ENCODE measurements around the gene HBS1L. TPM values are rescaled to one million over a fixed set of nuclear protein-coding genes. Genes with fewer than 3 reads are reported as not detected.

HBS1L gene
- total and polyA plus RNA-seq, 10 donors, result 12.3 to 66.9 (median 49.7) TPM

DNA sequence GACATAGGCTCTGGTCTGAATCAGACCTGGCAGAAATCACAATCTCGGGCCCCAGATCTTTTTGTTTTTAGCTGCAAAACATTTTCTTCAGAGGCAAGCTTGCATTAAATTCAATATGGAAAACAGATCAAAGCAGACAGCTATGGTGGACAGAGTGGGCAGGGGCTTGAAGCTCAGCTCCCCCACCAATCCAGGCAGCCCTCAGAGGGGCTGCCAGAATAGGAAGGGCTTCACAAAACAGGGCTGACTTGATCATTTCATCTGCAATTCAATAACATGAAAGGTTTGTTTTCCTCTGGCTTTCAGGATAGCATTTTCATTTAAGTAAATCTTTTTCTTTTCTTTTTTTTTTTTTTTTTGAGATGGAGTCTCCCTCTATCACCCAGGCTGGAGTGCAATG is 55.5 kb downstream of the HBS1L start:
- Histone ChIP-seq H3K27me3 (replicated peaks in 1 of 7) (no peaks in the 10 kb centered on the region), H3K36me3 (peaks cover 0 to 82% (median 27%) of the 10 kb centered on the region in 6 donors), H3K4me3 (no peak overlapping the region), H3K9me3 (no peaks in the 10 kb centered on the region), H3K4me1 (peaks cover 0 to 11% (median 0%) of the 10 kb centered on the region in 6 donors), H3K27ac (no peak overlapping the region)
- no peak for DNase-seq
- intact Hi-C loops (cut with DNase I; ENCODE audit: low total_unique reads), result no loop called here
- TF ChIP-seq POLR2A (IDR thresholded peaks at IDR 0.05) (no peak), POLR2AphosphoS5 (IDR thresholded peaks at IDR 0.05) (no peak)
- TF ChIP-seq, protein P1, sequence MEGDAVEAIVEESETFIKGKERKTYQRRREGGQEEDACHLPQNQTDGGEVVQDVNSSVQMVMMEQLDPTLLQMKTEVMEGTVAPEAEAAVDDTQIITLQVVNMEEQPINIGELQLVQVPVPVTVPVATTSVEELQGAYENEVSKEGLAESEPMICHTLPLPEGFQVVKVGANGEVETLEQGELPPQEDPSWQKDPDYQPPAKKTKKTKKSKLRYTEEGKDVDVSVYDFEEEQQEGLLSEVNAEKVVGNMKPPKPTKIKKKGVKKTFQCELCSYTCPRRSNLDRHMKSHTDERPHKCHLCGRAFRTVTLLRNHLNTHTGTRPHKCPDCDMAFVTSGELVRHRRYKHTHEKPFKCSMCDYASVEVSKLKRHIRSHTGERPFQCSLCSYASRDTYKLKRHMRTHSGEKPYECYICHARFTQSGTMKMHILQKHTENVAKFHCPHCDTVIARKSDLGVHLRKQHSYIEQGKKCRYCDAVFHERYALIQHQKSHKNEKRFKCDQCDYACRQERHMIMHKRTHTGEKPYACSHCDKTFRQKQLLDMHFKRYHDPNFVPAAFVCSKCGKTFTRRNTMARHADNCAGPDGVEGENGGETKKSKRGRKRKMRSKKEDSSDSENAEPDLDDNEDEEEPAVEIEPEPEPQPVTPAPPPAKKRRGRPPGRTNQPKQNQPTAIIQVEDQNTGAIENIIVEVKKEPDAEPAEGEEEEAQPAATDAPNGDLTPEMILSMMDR (IDR thresholded peaks at IDR 0.05 in 8 of 11, conservative IDR thresholded peaks at IDR 0.05 in 3 of 11), result no peak
- 94 to 100% (median 95%) methylated on average over 1 of the region's 1 CpG for WGBS, 5 donors

DNA sequence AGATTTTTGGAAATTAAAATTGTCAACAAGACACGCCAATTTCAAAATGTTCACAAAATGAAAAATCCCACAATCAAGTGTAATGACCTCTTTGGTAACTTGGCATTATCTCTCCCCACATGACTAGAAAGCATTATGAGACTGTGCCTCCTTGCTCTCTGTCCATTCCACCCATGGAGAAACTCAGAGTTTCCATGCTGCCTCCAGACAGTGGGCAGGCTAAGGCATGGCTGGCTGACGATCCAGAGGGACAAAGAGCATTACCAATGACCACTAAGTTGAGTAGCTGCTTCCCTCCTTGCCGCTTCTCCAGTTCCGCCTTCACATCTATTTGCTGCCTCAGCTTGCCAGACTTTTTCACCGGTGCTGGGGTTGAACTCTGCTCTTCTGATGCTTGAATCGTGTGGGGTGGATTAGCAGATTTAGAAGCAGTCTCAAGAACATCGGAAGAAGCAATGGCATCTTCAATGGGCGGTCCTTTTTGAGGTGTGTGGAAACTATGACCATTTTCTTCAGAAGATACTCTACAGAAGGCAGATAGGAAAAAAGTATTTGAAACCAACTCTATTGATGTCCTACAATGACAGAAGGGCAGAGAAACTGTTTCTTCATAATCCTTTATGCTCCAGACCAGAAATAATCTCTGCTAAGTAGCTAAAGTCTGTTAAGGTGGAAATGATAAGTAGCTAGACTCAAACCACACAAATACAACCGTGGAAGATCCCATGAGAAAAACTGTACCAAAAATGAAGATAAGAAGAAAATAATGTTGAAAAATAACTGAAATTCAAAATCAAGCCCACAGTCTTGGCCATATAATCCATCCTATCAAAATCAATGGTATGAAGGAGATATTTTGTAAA is 57.3 kb downstream of the HBS1L start:
- Histone ChIP-seq H3K4me1 (peaks cover 0 to under 1% (median 0%) of the 10 kb centered on the region in 6 donors), H3K27ac (no peak overlapping the region), H3K36me3 (peaks cover 0 to 96% (median 34%) of the 10 kb centered on the region in 6 donors), H3K9me3 (no peaks in the 10 kb centered on the region), H3K27me3 (replicated peaks in 1 of 7) (no peaks in the 10 kb centered on the region), H3K4me3 (no peak overlapping the region)
- TF ChIP-seq POLR2A (IDR thresholded peaks at IDR 0.05) (no peak), POLR2AphosphoS5 (IDR thresholded peaks at IDR 0.05) (no peak)
- TF ChIP-seq, protein P1 (IDR thresholded peaks at IDR 0.05 in 8 of 11, conservative IDR thresholded peaks at IDR 0.05 in 3 of 11), result no peak
- DNase-seq, result no peak
- intact Hi-C loops (cut with DNase I; ENCODE audit: low total_unique reads), result no loop called here
- 89 to 94% (median 92%) methylated on average over 9 of the region's 9 CpGs for WGBS, 5 donors

DNA sequence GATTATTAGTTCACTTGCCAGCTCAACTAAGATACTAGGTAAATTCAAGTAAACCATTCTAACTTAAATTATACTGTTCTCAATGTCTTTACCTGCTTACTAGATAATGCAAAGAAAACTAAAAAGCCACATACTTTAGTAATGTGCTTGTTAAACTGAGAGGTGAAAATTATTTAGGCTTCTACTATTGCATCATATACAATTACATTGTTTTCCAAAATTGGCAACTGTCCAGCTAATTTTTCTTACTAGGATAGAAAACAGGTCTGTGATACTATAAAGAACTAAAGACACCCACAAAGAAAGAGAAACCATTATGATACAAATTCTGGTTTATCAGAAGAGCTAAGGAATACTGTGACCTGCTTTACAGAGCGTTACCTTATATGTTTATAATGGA is 59.1 kb downstream of the HBS1L start:
- WGBS, 5 donors, result 95 to 100% (median 98%) methylated on average over 1 of the region's 1 CpG

DNA sequence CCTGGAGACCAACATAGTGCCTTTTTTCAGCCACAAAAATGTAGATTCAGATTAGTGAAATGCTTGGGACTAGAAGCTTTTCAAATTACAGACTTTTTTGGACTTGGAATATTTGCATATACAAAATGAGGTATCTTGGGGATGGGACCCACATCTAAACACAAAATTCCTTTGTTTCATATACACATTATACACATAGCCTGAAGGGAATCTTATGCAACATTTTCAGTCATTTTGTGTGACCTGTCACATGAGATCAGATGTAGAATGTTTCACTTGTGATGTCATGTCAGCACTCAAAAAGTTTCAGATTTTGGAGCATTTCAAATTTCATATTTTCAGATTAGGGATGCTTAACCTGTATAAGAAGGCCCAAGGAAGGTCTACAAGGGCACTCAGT is 60.2 kb downstream of the HBS1L start:
- intact Hi-C loops (cut with DNase I; ENCODE audit: low total_unique reads), result no loop called here
- peaks cover 0 to 97% (median 43%) of the 10 kb centered on the region in 6 donors for H3K36me3 ChIP-seq
- H3K9me3 ChIP-seq, result no peaks in the 10 kb centered on the region
- H3K27ac ChIP-seq, result no peak overlapping the region
- H3K4me3 ChIP-seq, result no peak overlapping the region
- TF ChIP-seq, protein P1 (IDR thresholded peaks at IDR 0.05 in 8 of 11, conservative IDR thresholded peaks at IDR 0.05 in 3 of 11), result no peak
- TF ChIP-seq POLR2A (IDR thresholded peaks at IDR 0.05) (no peak), POLR2AphosphoS5 (IDR thresholded peaks at IDR 0.05) (no peak)
- H3K27me3 ChIP-seq (replicated peaks in 1 of 7), result no peaks in the 10 kb centered on the region
- no peaks in the 10 kb centered on the region for H3K4me1 ChIP-seq
- no peak for DNase-seq

More for the DNA sequence above, 59.1 kb downstream of the HBS1L start:
- DNase-seq, result no peak
- Histone ChIP-seq H3K27me3 (replicated peaks in 1 of 7) (no peaks in the 10 kb centered on the region), H3K36me3 (peaks cover 0 to 97% (median 41%) of the 10 kb centered on the region in 6 donors), H3K4me3 (no peak overlapping the region), H3K4me1 (no peaks in the 10 kb centered on the region), H3K9me3 (no peaks in the 10 kb centered on the region), H3K27ac (no peak overlapping the region)
- TF ChIP-seq POLR2AphosphoS5 (IDR thresholded peaks at IDR 0.05), result no peak
- intact Hi-C loops (cut with DNase I; ENCODE audit: low total_unique reads), result no loop called here
